DND-41 (cell line): ENCODE results near the gene IBA57.

Experiments used
- ATAC-seq: fragments of 200-7000 bp; cut with Tn5 transposase; 3 replicates; pipeline ENCODE4 v1.9.1; 2021; ENCODE audit warnings: low read depth; ENCODE audit not compliant: insufficient read depth
- DNase-seq: peaks from one replicate; pipeline ENCODE4 v3.0.0-alpha.2; 2020
- H2AFZ ChIP-seq: 2 replicates; pipeline ENCODE4 v1.6.0; 2012; ENCODE audit warnings: low read depth, low read length
- H3K27ac ChIP-seq: 2 replicates; pipeline ENCODE4 v1.5.1; 2012; ENCODE audit warnings: low read length, inconsistent platforms
- H3K27me3 ChIP-seq: fragments of 200-600 bp; sonication (generic); 2 replicates; pipeline ENCODE4 v1.6.0; 2012; ENCODE audit warnings: low read length, mild to moderate bottlenecking, inconsistent platforms; ENCODE audit not compliant: insufficient read depth, poor library complexity
- H3K36me3 ChIP-seq: 2 replicates; pipeline ENCODE4 v1.5.1; 2012; ENCODE audit warnings: low read length, inconsistent platforms; ENCODE audit not compliant: insufficient read depth
- H3K4me1 ChIP-seq: 2 replicates; pipeline ENCODE4 v1.5.1; 2012; ENCODE audit warnings: mild to moderate bottlenecking, low read length; ENCODE audit not compliant: insufficient read depth
- H3K4me2 ChIP-seq: 2 replicates; pipeline ENCODE4 v1.6.0; 2012; ENCODE audit warnings: mild to moderate bottlenecking, moderate library complexity, low read length, inconsistent platforms; ENCODE audit not compliant: insufficient read depth
- H3K4me3 ChIP-seq, 2 experiments: fragments of 200-600 bp in 1 of 2; shearing (Covaris generic) in 1 of 2; 2 replicates each; pipeline ENCODE4 v1.5.1; 2012 to 2016; ENCODE audit warnings: inconsistent platforms in 2 of 2, low read length in 2 of 2, mild to moderate bottlenecking in 2 of 2, low read depth in 1 of 2, moderate library complexity in 1 of 2
- H3K79me2 ChIP-seq: 2 replicates; pipeline ENCODE4 v1.6.0; 2012; ENCODE audit warnings: low read length, inconsistent platforms; ENCODE audit not compliant: insufficient read depth
- H3K9ac ChIP-seq: 2 replicates; pipeline ENCODE4 v1.6.0; 2012; ENCODE audit warnings: low read depth, mild to moderate bottlenecking, inconsistent platforms, low read length, moderate library complexity
- H3K9me3 ChIP-seq: 2 replicates; pipeline ENCODE4 v1.5.1; 2012; ENCODE audit warnings: low read length, moderate library complexity, mild to moderate bottlenecking, inconsistent platforms; ENCODE audit not compliant: insufficient read depth, severe bottlenecking
- H4K20me1 ChIP-seq: 2 replicates; pipeline ENCODE4 v1.6.0; 2012; ENCODE audit warnings: low read length; ENCODE audit not compliant: insufficient read depth
- EZH2 ChIP-seq: IDR thresholded peaks from 3 replicates; pipeline ENCODE4 v1.6.1; 2012; ENCODE audit warnings: borderline replicate concordance, low read depth, mild to moderate bottlenecking, moderate library complexity, low read length, inconsistent platforms; ENCODE audit not compliant: severe bottlenecking
- TF ChIP-seq, protein P1 (sequence below): IDR thresholded peaks from 2 replicates; pipeline ENCODE4 v1.5.1; 2012; ENCODE audit warnings: borderline replicate concordance, low read length, moderate library complexity, mild to moderate bottlenecking; ENCODE audit not compliant: poor library complexity, severe bottlenecking; ENCODE audit errors: extremely low read depth

The IBA57 gene

DNA sequence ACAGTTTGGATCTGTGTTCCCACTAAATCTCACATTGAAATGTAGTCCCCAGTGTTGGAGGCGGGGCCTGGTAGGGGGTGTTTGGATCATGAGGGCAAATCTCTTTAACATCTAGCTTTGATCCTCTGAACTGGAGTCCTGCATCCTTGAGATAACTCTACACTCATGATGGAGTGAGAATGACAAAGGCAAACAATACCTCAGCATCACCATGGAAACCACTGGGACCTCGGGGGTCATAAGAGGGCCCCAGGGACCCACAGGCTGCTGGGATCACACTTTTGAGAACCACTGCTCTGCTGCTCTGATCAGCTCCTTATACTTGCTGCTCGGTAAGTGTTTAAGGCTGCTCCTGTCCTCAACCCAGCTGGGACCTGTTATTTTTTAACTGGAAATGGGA, 28.8 kb downstream of the IBA57 start:
- no peaks in the 10 kb centered on the region for H3K4me1 ChIP-seq
- DNase-seq = no peak

DNA sequence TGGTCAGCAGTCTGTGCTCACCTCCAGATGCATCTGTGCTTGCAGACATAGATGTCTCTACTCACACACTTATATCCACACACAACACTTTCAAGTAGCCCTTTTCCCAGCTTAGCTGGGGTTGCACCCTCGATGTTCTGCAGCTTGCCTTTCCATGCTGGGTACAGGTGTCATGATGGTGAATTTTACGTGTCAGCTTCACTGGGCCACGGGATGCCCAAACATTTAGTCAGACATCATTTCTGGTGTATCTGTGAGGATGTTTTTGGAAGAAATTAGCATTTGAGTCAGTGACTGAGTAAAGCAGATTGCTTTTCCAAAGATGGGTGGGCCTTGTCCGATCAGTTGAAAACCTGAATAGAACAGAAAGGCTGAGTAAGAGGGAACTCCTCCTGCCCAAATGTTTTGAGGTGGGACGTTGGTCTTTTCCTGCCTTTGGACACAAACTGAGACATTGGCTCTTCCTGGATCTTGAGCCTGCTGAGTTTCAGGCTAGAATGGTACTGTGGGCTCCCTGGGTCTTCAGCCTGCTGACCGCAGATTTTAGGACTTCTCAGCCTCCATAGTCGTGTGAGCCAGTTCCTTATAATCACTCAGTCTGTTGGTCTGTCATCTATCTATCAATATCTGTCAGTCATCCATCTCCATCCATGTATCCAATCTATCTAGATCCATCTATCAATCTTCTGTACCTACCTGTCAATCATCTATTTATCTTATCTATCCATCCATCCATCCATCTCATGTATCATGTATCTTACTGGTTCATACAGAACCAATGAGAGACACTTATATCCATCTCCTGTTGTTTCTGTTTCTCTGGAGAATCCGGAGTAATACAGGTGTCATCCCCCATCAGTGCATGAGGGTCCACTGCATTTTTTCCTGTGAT, 29.6 kb downstream of the IBA57 start:
- no peaks in the 10 kb centered on the region for H4K20me1 ChIP-seq
- H3K27ac ChIP-seq = no peak overlapping the region
- DNase-seq (no peak), ATAC-seq (no peak)
- H3K4me2 ChIP-seq = no peak overlapping the region
- H3K36me3 ChIP-seq = no peaks in the 10 kb centered on the region
- TF ChIP-seq, protein P1, sequence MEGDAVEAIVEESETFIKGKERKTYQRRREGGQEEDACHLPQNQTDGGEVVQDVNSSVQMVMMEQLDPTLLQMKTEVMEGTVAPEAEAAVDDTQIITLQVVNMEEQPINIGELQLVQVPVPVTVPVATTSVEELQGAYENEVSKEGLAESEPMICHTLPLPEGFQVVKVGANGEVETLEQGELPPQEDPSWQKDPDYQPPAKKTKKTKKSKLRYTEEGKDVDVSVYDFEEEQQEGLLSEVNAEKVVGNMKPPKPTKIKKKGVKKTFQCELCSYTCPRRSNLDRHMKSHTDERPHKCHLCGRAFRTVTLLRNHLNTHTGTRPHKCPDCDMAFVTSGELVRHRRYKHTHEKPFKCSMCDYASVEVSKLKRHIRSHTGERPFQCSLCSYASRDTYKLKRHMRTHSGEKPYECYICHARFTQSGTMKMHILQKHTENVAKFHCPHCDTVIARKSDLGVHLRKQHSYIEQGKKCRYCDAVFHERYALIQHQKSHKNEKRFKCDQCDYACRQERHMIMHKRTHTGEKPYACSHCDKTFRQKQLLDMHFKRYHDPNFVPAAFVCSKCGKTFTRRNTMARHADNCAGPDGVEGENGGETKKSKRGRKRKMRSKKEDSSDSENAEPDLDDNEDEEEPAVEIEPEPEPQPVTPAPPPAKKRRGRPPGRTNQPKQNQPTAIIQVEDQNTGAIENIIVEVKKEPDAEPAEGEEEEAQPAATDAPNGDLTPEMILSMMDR = no peak
- no peak for TF ChIP-seq EZH2
- no peak overlapping the region for H3K4me3 ChIP-seq
- no peak overlapping the region for H2AFZ ChIP-seq
- peaks cover 14% of the 10 kb centered on the region for H3K9me3 ChIP-seq
- no peaks in the 10 kb centered on the region for H3K4me1 ChIP-seq
- H3K9ac ChIP-seq = no peak overlapping the region
- no peaks in the 10 kb centered on the region for H3K79me2 ChIP-seq
- H3K27me3 ChIP-seq = no peaks in the 10 kb centered on the region

More for the DNA sequence above, 28.8 kb downstream of the IBA57 start:
- H3K9me3 ChIP-seq = peaks cover 8% of the 10 kb centered on the region
- ATAC-seq = no peak
- H3K27ac ChIP-seq = no peak overlapping the region
- TF ChIP-seq, protein P1 = no peak
- no peak for TF ChIP-seq EZH2
- H3K4me2 ChIP-seq = no peak overlapping the region
- no peak overlapping the region for H3K4me3 ChIP-seq
- no peak overlapping the region for H3K9ac ChIP-seq
- no peaks in the 10 kb centered on the region for H4K20me1 ChIP-seq
- no peaks in the 10 kb centered on the region for H3K36me3 ChIP-seq
- no peaks in the 10 kb centered on the region for H3K79me2 ChIP-seq
- H3K27me3 ChIP-seq = no peaks in the 10 kb centered on the region
- no peak overlapping the region for H2AFZ ChIP-seq

DNA sequence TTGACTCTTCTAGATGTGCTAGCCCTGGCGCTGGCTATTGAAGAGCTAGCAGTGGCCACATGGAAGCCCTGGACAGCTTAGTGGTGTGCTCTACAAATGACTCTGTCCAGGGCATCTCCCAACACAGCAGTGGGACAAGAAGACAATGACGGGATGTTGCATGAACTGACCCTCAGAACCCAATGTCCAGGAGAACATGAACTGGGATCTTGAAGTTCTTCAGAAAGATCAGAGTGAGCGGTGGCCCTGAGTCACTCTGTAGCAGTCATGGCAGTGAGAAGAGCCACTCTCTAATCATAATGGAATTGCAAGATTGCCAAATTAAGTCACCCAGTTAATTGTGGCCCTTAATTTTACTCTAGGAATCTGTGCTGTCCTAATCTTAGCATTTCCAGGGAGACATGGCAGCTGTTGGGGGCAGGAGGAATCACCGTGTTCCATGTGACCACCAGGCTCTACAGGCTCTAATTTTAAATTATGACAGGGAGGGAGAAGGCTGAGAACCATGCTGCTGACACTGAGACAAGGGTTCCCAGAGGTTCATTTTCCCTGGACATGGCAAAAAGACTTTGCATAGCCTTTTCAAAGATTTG, 32.0 kb downstream of the IBA57 start:
- no peak for DNase-seq
- H3K27me3 ChIP-seq = no peaks in the 10 kb centered on the region
- no peak for ATAC-seq

More for the DNA sequence above, 32.0 kb downstream of the IBA57 start:
- Histone ChIP-seq H4K20me1 (no peaks in the 10 kb centered on the region), H3K4me3 (no peak overlapping the region), H3K4me2 (no peak overlapping the region), H3K9me3 (peaks cover 14% of the 10 kb centered on the region), H3K9ac (no peak overlapping the region), H3K79me2 (no peaks in the 10 kb centered on the region), H3K27ac (no peak overlapping the region), H3K4me1 (no peaks in the 10 kb centered on the region), H2AFZ (no peak overlapping the region), H3K36me3 (no peaks in the 10 kb centered on the region)
- TF ChIP-seq, protein P1 = no peak
